K562 (cell line): ENCODE results near the gene HOXC12. TPM values are rescaled to one million over a fixed set of nuclear protein-coding genes. Genes with fewer than 3 reads are reported as not detected.

Source experiments
- ATAC-seq: fragments of 200-7000 bp; cut with Tn5 transposase; 3 replicates; pipeline ENCODE4 v1.9.1; 2020; ENCODE audit warnings: moderate library complexity
- BruUV-seq: library from RNA; stranded (reverse); fragments of 400-500 nt; replicated peaks from 2 replicates; lab custom pipeline; 2021; lab: Mats Ljungman, UMichigan
- CTCF ChIA-PET: fragments of 300-600 bp; formaldehyde crosslinking; extraction: SDS; loops from one replicate; lab custom pipeline; 2021; ENCODE audit warnings: low intra/inter-chr PET ratio; lab: Yijun Ruan, JAX
- POLR2A ChIA-PET: fragments of 300-600, 350-650 bp; sonication (Branson Sonifier 250); formaldehyde crosslinking; extraction: SDS; loops from one replicate; lab custom pipeline; 2021; ENCODE audit warnings: antibody characterized with exemption, inconsistent platforms; lab: Yijun Ruan, JAX
- DNase-seq, 4 experiments: peaks; one replicate each; pipeline versions ENCODE4 v3.0.0 to v3.0.0-alpha.2; 2011 to 2018; ENCODE audit warnings: low spot score in 3 of 4, mixed read lengths in 3 of 4; ENCODE audit errors: extremely low read depth in 1 of 4
- FAIRE-seq: peaks from 2 replicates; lab custom pipeline; 2011; peaks lifted over from hg19 to GRCh38; lab: Jason Lieb, UNC
- H2AFZ ChIP-seq: 2 replicates; pipeline ENCODE4 v1.6.0; 2011; ENCODE audit warnings: low read depth, low read length, control low read depth, inconsistent platforms
- H3K27ac ChIP-seq: fragments of 200-600 bp; 3 replicates; pipeline ENCODE4 v1.8.0; 2011; ENCODE audit warnings: low read depth, mild to moderate bottlenecking, control low read depth, inconsistent platforms, low read length, moderate library complexity, mixed read lengths; ENCODE audit errors: extremely low read depth
- H3K27me3 ChIP-seq, 2 experiments: fragments of 300-600 bp in 1 of 2; 2 replicates in 1 of 2; 3 replicates in 1 of 2; pipeline versions ENCODE4 v1.6.0 to v1.8.0; 2011; ENCODE audit warnings: inconsistent platforms in 2 of 2, low read length in 2 of 2, mild to moderate bottlenecking in 1 of 2, mixed read lengths in 1 of 2, moderate library complexity in 1 of 2; ENCODE audit not compliant: control insufficient read depth in 2 of 2, insufficient read depth in 2 of 2
- H3K36me3 ChIP-seq: fragments of 300-600 bp; 3 replicates; pipeline ENCODE4 v1.8.0; 2011; ENCODE audit warnings: mild to moderate bottlenecking, low read length, inconsistent platforms; ENCODE audit not compliant: control insufficient read depth, insufficient read depth
- H3K4me1 ChIP-seq, 2 experiments: fragments of 200-600 bp in 1 of 2; replicated peaks in 1 of 2; 2 replicates in 1 of 2; 3 replicates in 1 of 2; pipeline versions ENCODE4 v1.5.1 to v1.8.0; 2011; ENCODE audit warnings: inconsistent platforms in 2 of 2, low read length in 2 of 2, mild to moderate bottlenecking in 1 of 2, mixed read lengths in 1 of 2, moderate library complexity in 1 of 2; ENCODE audit not compliant: control insufficient read depth in 2 of 2, insufficient read depth in 2 of 2
- H3K4me2 ChIP-seq: 2 replicates; pipeline ENCODE4 v1.6.1; 2011; ENCODE audit warnings: low read length, control low read depth, inconsistent platforms, mixed read lengths; ENCODE audit not compliant: insufficient read depth
- H3K4me3 ChIP-seq: fragments of 200-600 bp; sonication (generic), shearing (Covaris generic); 2 replicates; pipeline ENCODE4 v1.5.1; 2016; ENCODE audit warnings: control low read depth, inconsistent platforms
- H3K79me2 ChIP-seq: fragments of 200-600 bp; 3 replicates; pipeline ENCODE4 v1.8.0; 2011; ENCODE audit warnings: low read length, inconsistent platforms; ENCODE audit not compliant: control insufficient read depth, insufficient read depth
- H3K9ac ChIP-seq, 2 experiments: 2 replicates each; pipeline versions ENCODE4 v1.6.0 to v1.6.1; 2011; ENCODE audit warnings: low read depth in 2 of 2, low read length in 2 of 2, control low read depth in 1 of 2, inconsistent platforms in 1 of 2, mild to moderate bottlenecking in 1 of 2, mixed read lengths in 1 of 2; ENCODE audit not compliant: insufficient read depth in 1 of 2
- H3K9me1 ChIP-seq: one replicate; pipeline ENCODE4 v1.6.0; 2011; ENCODE audit warnings: inconsistent platforms, mild to moderate bottlenecking, low read length, moderate library complexity; ENCODE audit not compliant: control insufficient read depth, insufficient read depth
- H3K9me3 ChIP-seq: replicated peaks from 2 replicates; pipeline ENCODE4 v1.5.1; 2011; ENCODE audit warnings: low read depth, low read length, inconsistent platforms; ENCODE audit not compliant: control insufficient read depth, insufficient read depth
- H4K20me1 ChIP-seq: replicated peaks from 2 replicates; pipeline ENCODE4 v1.6.1; 2011; ENCODE audit warnings: low read length, inconsistent platforms, mixed read lengths; ENCODE audit not compliant: control insufficient read depth, insufficient read depth
- ARHGAP35 ChIP-seq: fragments of 450-650 bp; IDR thresholded peaks from 2 replicates; pipeline ENCODE4 v1.6.1; 2018; ENCODE audit not compliant: partially characterized antibody
- CBFA2T3 ChIP-seq: fragments of 450-650 bp; IDR thresholded peaks from 2 replicates; pipeline ENCODE4 v1.6.1; 2017
- CCAR2 ChIP-seq: fragments of 200-400 bp; formaldehyde crosslinking; IDR thresholded peaks from 2 replicates; pipeline ENCODE4 v1.6.1; 2017; ENCODE audit warnings: mild to moderate bottlenecking, low read depth, low read length
- EP400 ChIP-seq: fragments of 450-650 bp; IDR thresholded peaks from 2 replicates; pipeline ENCODE4 v1.6.1; 2017; ENCODE audit warnings: antibody characterized with exemption, mild to moderate bottlenecking, moderate library complexity
- FOXP1 ChIP-seq: sonication (generic); formaldehyde crosslinking; IDR thresholded peaks from 2 replicates; pipeline ENCODE4 v1.8.0; 2022; ENCODE audit warnings: mild to moderate bottlenecking, missing genetic modification reagents
- HNRNPLL ChIP-seq: fragments of 200-400 bp; formaldehyde crosslinking; IDR thresholded peaks from 2 replicates; pipeline ENCODE4 v1.6.1; 2017; ENCODE audit warnings: low read length, low read depth, mild to moderate bottlenecking; ENCODE audit not compliant: poor library complexity, severe bottlenecking
- JUN ChIP-seq, 2 experiments: sonication (generic) in 1 of 2; formaldehyde crosslinking in 1 of 2; IDR thresholded peaks; 2 replicates each; pipeline versions ENCODE4 v1.6.1 to v1.8.0; 2012 to 2022; ENCODE audit warnings: borderline replicate concordance in 2 of 2, mild to moderate bottlenecking in 2 of 2, improper control_type of control experiment in 1 of 2, low read depth in 1 of 2, low read length in 1 of 2, missing genetic modification reagents in 1 of 2
- KLF1 ChIP-seq: fragments of 450-650 bp; IDR thresholded peaks from 2 replicates; pipeline ENCODE4 v1.6.1; 2016; ENCODE audit warnings: missing genetic modification characterization, missing compliant biosample characterization
- LCOR ChIP-seq: sonication (generic); formaldehyde crosslinking; IDR thresholded peaks from 2 replicates; pipeline ENCODE4 v1.8.0; 2022; ENCODE audit warnings: mild to moderate bottlenecking, missing genetic modification reagents
- NCOA6 ChIP-seq: fragments of 450-650 bp; IDR thresholded peaks from 2 replicates; pipeline ENCODE4 v1.6.1; 2017; ENCODE audit warnings: mild to moderate bottlenecking
- NR2C2 ChIP-seq, 2 experiments: fragments of 200-800 bp in 1 of 2; sonication (Bioruptor generic) in 1 of 2; sonication (generic) in 1 of 2; formaldehyde crosslinking in 1 of 2; IDR thresholded peaks; 2 replicates each; pipeline versions ENCODE4 v1.6.1 to v1.8.0; 2016 to 2022; ENCODE audit warnings: mild to moderate bottlenecking in 1 of 2, missing compliant biosample characterization in 1 of 2, missing genetic modification characterization in 1 of 2, missing genetic modification reagents in 1 of 2
- PHF21A ChIP-seq: fragments of 450-650 bp; IDR thresholded peaks from 2 replicates; pipeline ENCODE4 v1.6.1; 2017; ENCODE audit warnings: low read depth, borderline replicate concordance
- RAD51 ChIP-seq: fragments of 450-650 bp; IDR thresholded peaks from 2 replicates; pipeline ENCODE4 v1.7.1; 2016; ENCODE audit warnings: low read depth, mild to moderate bottlenecking, borderline replicate concordance
- TBP ChIP-seq: optimal IDR thresholded peaks from 2 replicates; pipeline ENCODE3; 2011; ENCODE audit warnings: low read depth, low read length, improper control_type of control experiment
- ZBTB1 ChIP-seq: sonication (generic); formaldehyde crosslinking; IDR thresholded peaks from 2 replicates; pipeline ENCODE4 v1.8.1; 2023; ENCODE audit warnings: missing genetic modification reagents, low read depth, mild to moderate bottlenecking, borderline replicate concordance
- ZNF354B ChIP-seq: fragments of 250-450 bp; sonication (Bioruptor Pico); IDR thresholded peaks from 2 replicates; pipeline ENCODE4 v1.4.0; 2020
- ZNF75A ChIP-seq: fragments of 450-650 bp; formaldehyde crosslinking; IDR thresholded peaks from 2 replicates; pipeline ENCODE4 v1.4.0; 2020; ENCODE audit warnings: mild to moderate bottlenecking
- ZNF76 ChIP-seq: fragments of 250-450 bp; sonication (Bioruptor Pico); IDR thresholded peaks from 2 replicates; pipeline ENCODE4 v1.4.0; 2020; ENCODE audit warnings: mild to moderate bottlenecking, moderate library complexity, borderline replicate concordance
- ZNF785 ChIP-seq: fragments of 250-450 bp; sonication (Bioruptor Pico); IDR thresholded peaks from 2 replicates; pipeline ENCODE4 v1.4.0; 2020; ENCODE audit warnings: mild to moderate bottlenecking
- WGBS: fragments of 100-300 bp; shearing (Covaris generic); methylation state at CpG from one replicate; pipeline ENCODE4 v1.1.6; 2016; ENCODE audit warnings: low coverage, mixed read lengths; ENCODE audit not compliant: insufficient coverage; ENCODE audit errors: missing lambda C conversion rate; 5-methylcytosine and 5-hydroxymethylcytosine counted together
- in situ Hi-C: fragments of 300-500 bp; cut with MboI; formaldehyde crosslinking; loops from 4 replicates; pipeline ENCODE4 v1.15.0; 2018; ENCODE audit warnings: inconsistent platforms, mixed read lengths
- intact Hi-C: fragments of 100-400 bp; cut with micrococcal nuclease; formaldehyde crosslinking; loops from 2 replicates; pipeline ENCODE4 v1.14.2; 2022
- polyA plus RNA-seq, 8 experiments: library from polyadenylated mRNA; depleted of rRNA in 4 of 8; stranded (reverse) in 5 of 8; unstranded in 3 of 8; fragments of >200 nt; fragmentation: Nextera tagmentation in 2 of 8; fragmentation: Illumina TruSeq in 1 of 8; extraction: Ambion mirVana in 2 of 8; extraction: Trizol in 1 of 8; gene quantifications; 2 replicates each; pipeline versions ENCODE4 v1.2.1 to v1.2.3, GENCODE V29; 2011 to 2014; ENCODE audit warnings: inconsistent platforms in 1 of 8, missing spikeins in 1 of 8
- total RNA-seq, 7 experiments: library from RNA; depleted of rRNA in 6 of 7; stranded (reverse); fragments of >200 nt in 6 of 7; fragmentation: Illumina TruSeq in 2 of 7; extraction: Trizol in 2 of 7; gene quantifications; 2 replicates each; pipeline versions ENCODE4 v1.2.1 to v1.2.3, GENCODE V29; 2011 to 2021; ENCODE audit warnings: low replicate concordance in 1 of 7
- TF ChIP-seq, protein P1 (sequence below): IDR thresholded peaks from 2 replicates; pipeline ENCODE4 v1.6.1; 2014; ENCODE audit warnings: antibody characterized with exemption

Gene HOXC12
- total and polyA plus RNA-seq, 9 of the 15 experiments (the other 6 are each of a cell fraction or from before 2014, with no cell fraction given) = 0.04 to 0.36 (median 0.11) TPM; not detected in 1

DNA sequence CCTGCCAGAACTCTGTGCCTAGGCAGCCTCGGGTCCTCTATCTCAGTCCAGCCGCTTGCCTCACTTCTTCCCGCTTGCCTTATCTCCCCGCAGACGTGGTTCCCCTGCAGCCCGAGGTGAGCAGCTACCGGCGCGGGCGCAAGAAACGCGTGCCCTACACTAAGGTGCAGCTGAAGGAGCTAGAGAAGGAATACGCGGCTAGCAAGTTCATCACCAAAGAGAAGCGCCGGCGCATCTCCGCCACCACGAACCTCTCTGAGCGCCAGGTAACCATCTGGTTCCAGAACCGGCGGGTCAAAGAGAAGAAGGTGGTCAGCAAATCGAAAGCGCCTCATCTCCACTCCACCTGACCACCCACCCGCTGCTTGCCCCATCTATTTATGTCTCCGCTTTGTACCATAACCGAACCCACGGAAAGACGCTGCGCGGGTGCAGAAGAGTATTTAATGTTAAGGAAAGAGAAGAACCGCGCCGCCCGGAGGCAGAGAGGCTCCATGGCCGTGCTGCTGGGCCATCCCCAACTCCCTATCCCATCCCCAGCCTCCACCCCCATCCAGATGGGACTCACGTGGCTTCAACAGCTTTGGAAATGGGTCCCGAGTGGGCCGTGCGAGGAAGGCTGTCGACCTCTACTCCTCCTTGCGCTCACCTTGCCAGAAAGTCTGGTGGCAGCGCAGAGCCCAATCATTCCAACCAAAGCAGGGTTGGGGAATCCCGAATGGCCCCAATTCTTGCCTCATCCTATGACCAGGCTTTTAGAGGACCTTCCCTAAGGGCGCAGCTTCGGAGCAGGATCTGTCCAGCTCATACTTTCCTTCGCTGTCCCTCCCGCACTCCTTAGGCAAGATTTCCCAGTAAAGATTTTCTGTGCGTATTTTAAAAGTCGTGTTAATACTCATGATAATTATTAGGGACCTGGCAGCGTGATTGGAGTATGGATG lies 9.5 kb upstream of the HOXC12 start:
- POLR2A ChIA-PET = no interaction called here
- ATAC-seq (peak; percentile 58), FAIRE-seq (peak; percentile 63), DNase-seq (peak in 2 of 4 experiments; percentile 58 to 65)
- H3K9me3 ChIP-seq = no peaks in the 10 kb centered on the region
- no peak overlapping the region for H2AFZ ChIP-seq
- WGBS = 13% methylated on average over 44 of the region's 51 CpGs
- H3K4me2 ChIP-seq = peak overlapping the region; percentile 30; the same call in 1 of the 2 replicates
- H3K9me1 ChIP-seq = no peaks in the 10 kb centered on the region
- BruUV-seq = no TSS peak
- no peaks in the 10 kb centered on the region for H4K20me1 ChIP-seq
- H3K27ac ChIP-seq = no peak overlapping the region
- CTCF ChIA-PET = no interaction called here
- H3K4me1 ChIP-seq = peaks cover 12 to 27% of the 10 kb centered on the region in 2 experiments; a peak in 4 of 5 replicates
- no peaks in the 10 kb centered on the region for H3K79me2 ChIP-seq
- H3K36me3 ChIP-seq = no peaks in the 10 kb centered on the region
- peak overlapping the region in 1 of 2 experiments; percentile 43; a peak in 2 of 4 replicates for H3K9ac ChIP-seq
- in situ Hi-C loops (no loop called here), intact Hi-C loops (loop anchor here (5.0 kb wide), 1 partner anchor 138 kb away; no protein-coding TSS in a partner anchor)
- H3K27me3 ChIP-seq = peaks cover 19 to 38% of the 10 kb centered on the region in 2 experiments
- H3K4me3 ChIP-seq = no peak overlapping the region
- TF ChIP-seq JUN (IDR thresholded peaks at IDR 0.05; ENCODE audit: borderline replicate concordance, low read depth, low read length) (no peak), JUN (CRISPR knock-in tag; IDR thresholded peaks at IDR 0.05; ENCODE audit: borderline replicate concordance) (no peak), FOXP1 (no peak), PHF21A (no peak), TBP (no peak), NCOA6 (no peak), ZNF75A (CRISPR knock-in tag) (no peak), ZBTB1 (CRISPR knock-in tag) (no peak), NR2C2 (CRISPR knock-in tag; IDR thresholded peaks at IDR 0.05) (no peak), NR2C2 (tag; IDR thresholded peaks at IDR 0.05) (no peak), RAD51 (no peak), ZNF785 (no peak), ZNF76 (CRISPR knock-in tag) (no peak), CCAR2 (no peak), CBFA2T3 (peak; percentile 67), ARHGAP35 (no peak), LCOR (CRISPR knock-in tag) (no peak), KLF1 (tag) (no peak), ZNF354B (no peak), EP400 (no peak), HNRNPLL (peak; percentile 89)
- TF ChIP-seq, protein P1, sequence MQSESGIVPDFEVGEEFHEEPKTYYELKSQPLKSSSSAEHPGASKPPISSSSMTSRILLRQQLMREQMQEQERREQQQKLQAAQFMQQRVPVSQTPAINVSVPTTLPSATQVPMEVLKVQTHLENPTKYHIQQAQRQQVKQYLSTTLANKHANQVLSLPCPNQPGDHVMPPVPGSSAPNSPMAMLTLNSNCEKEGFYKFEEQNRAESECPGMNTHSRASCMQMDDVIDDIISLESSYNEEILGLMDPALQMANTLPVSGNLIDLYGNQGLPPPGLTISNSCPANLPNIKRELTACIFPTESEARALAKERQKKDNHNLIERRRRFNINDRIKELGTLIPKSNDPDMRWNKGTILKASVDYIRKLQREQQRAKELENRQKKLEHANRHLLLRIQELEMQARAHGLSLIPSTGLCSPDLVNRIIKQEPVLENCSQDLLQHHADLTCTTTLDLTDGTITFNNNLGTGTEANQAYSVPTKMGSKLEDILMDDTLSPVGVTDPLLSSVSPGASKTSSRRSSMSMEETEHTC = no peak
